Peyer's patch (tissue), 4 donors: ENCODE results near the gene DAZAP1. TPM values are rescaled to one million over a fixed set of nuclear protein-coding genes. Genes with fewer than 3 reads are reported as not detected.
"Not testable (repeated sequence)": the region's sequence is repeated elsewhere in the genome, so short reads cannot be mapped to it uniquely, and the experiment has no call there.

Experiments
- DNase-seq, 3 donors: peaks; one replicate each; pipeline ENCODE4 v3.0.0-alpha.2; 2017 to 2019
- H3K27ac ChIP-seq, 4 donors: fragments of 200-600 bp; sonication (generic); one replicate each; pipeline ENCODE4 v1.5.1; 2016 to 2019
- H3K27me3 ChIP-seq, 2 donors: fragments of 200-600 bp; sonication (generic); one replicate each; pipeline ENCODE4 v1.5.1; 2019
- H3K36me3 ChIP-seq, 3 donors: fragments of 200-600 bp; sonication (generic); one replicate each; pipeline ENCODE4 v1.5.1; 2016 to 2019
- H3K4me1 ChIP-seq, 4 donors: fragments of 200-600 bp; sonication (generic); one replicate each; pipeline ENCODE4 v1.5.1; 2016 to 2019
- H3K4me3 ChIP-seq, 4 donors: fragments of 200-600 bp; sonication (generic); 1 replicate in 3 of 4; 2 replicates in 1 of 4; pipeline ENCODE4 v1.5.1; 2016 to 2019; ENCODE audit warnings: mild to moderate bottlenecking in 1 of 4
- H3K9me3 ChIP-seq, 4 donors: fragments of 200-600 bp; sonication (generic); one replicate each; pipeline ENCODE4 v1.5.1; 2016 to 2019; ENCODE audit warnings: mild to moderate bottlenecking in 1 of 4
- POLR2A ChIP-seq, 2 donors: fragments of 450-650 bp; IDR thresholded peaks; one replicate each; pipeline ENCODE4 v1.5.1; 2017; ENCODE audit warnings: antibody characterized with exemption in 2 of 2, mild to moderate bottlenecking in 2 of 2, moderate library complexity in 2 of 2
- total RNA-seq, 4 donors: library from RNA; depleted of rRNA; stranded (reverse); fragments of >200 nt; gene quantifications; one replicate each; pipeline ENCODE4 v1.1.0, GENCODE V29; 2016
- TF ChIP-seq, protein P1 (sequence below), 6 experiments: fragments of 450-650 bp in 4 of 6; fragments of 200-600 bp in 2 of 6; sonication (generic) in 1 of 6; IDR thresholded peaks; one replicate each; pipeline ENCODE4 v1.5.1; 2017 to 2019; ENCODE audit warnings: antibody characterized with exemption in 6 of 6, mild to moderate bottlenecking in 3 of 6, moderate library complexity in 1 of 6

DAZAP1 gene
- total RNA-seq, 4 donors from 2014 or later = 37.5 to 90.9 (median 58.2) TPM

DNA sequence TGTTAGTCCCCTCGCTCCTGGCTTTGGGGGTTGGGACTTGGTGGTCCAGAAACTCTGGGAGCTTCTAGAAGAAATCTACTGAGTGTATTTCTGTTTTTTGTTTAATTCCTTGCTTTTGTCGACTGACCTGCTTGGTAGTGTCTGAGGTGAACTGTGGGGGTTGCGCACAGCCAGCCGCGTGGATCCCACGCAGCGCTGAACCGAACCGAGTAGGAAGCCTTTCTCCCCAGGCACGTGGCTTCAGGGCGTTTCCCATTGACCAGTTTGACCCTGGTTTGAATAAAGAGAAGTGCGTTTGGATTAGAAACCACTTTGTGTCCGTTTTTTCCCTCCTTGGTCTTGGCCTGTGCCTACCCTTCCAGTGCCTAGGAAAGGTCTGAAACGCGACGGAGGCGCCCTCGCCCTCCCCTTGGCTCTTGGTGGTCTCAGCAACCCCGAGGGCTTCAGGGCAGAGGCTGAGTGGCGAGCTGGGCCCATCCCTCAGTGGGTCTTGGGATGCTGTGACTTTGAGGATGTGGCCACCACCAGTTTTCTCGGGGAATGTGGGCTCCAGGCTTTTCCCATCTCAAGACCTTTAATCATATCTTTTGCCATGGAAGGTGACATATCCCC lies 28.1 kb downstream of the DAZAP1 start:
- no peaks in the 10 kb centered on the region for H3K27me3 ChIP-seq
- TF ChIP-seq, protein P1, sequence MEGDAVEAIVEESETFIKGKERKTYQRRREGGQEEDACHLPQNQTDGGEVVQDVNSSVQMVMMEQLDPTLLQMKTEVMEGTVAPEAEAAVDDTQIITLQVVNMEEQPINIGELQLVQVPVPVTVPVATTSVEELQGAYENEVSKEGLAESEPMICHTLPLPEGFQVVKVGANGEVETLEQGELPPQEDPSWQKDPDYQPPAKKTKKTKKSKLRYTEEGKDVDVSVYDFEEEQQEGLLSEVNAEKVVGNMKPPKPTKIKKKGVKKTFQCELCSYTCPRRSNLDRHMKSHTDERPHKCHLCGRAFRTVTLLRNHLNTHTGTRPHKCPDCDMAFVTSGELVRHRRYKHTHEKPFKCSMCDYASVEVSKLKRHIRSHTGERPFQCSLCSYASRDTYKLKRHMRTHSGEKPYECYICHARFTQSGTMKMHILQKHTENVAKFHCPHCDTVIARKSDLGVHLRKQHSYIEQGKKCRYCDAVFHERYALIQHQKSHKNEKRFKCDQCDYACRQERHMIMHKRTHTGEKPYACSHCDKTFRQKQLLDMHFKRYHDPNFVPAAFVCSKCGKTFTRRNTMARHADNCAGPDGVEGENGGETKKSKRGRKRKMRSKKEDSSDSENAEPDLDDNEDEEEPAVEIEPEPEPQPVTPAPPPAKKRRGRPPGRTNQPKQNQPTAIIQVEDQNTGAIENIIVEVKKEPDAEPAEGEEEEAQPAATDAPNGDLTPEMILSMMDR (IDR thresholded peaks at IDR 0.05) = no peak
- no peak for TF ChIP-seq POLR2A (IDR thresholded peaks at IDR 0.05)
- peaks cover 0 to 15% (median 9%) of the 10 kb centered on the region in 4 donors for H3K4me1 ChIP-seq
- peaks cover 0 to 63% (median 0%) of the 10 kb centered on the region in 3 donors for H3K36me3 ChIP-seq
- H3K9me3 ChIP-seq = no peaks in the 10 kb centered on the region
- no peak overlapping the region for H3K4me3 ChIP-seq
- H3K27ac ChIP-seq = no peak overlapping the region
- no peak for DNase-seq

DNA sequence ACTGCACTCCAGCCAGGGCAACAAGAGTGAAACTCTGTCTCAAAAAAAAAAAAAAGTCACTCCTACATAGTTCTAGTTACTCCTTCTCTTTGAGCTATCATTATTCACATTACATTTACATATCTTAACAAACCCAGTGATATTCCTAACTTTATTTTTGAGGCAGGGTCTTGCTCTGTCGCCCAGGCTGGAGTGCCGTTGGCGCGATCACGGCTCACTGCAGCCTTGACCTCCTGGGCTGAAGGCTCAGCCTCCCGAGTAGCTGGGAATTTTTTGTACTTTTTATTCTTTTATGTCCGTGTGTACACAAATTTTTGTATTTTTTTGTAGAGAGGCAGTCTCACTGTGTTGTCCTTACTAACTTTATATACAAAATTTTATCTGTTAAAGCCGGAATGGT lies 30.2 kb downstream of the DAZAP1 start:
- H3K4me3 ChIP-seq = peak overlapping the region in 3 of 4 donors; percentile 70 to 84 (median 70)

DNA sequence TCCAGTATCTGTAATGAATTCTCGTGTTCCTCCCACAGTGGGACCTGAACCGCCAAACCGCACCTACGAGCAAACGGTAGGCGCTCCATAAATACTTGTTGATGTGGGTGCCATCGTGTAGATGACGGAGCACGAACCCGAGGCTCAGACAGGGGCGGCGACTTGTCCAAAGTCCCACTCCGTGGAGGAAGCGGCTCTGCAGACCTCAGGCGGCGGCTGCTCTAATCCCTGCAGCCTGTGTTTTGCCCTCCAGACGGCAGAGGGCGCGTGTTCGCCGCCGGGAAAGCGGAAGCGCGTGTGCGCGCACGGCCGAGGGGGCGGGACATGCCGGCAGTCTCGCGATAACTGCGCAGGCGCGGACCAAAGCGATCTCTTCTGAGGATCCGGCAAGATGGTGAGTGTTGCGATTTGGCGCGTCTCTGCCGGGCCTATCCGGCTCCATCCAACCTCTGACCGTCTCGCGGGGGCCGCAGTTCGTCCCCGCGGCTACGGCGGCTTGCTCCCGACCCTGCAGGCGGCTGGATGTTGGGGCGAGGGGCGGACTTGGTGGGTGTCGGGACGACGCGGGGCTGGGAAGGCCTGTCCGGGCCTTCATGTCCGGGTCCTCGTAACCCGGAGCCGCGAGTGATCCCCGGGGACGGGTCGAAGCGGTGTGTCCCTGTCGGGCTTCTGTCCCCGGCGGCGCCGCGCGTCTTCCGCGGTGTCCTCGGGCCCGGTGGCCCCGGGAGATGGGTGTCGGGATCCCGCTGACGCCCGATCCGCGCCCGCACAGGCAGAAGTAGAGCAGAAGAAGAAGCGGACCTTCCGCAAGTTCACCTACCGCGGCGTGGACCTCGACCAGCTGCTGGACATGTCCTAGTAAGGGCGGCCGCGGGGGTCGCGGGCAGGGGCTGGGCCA lies 30.9 kb downstream of the DAZAP1 start, which contains the start of gene RPS15:
Gene RPS15 (plus strand): TSS at position 362 of the 898 bp plus-strand sequence. CDS start 30 bp downstream, at position 392.
- H3K4me1 ChIP-seq = peaks cover 0 to 15% (median 9%) of the 10 kb centered on the region in 4 donors
- TF ChIP-seq, protein P1 (IDR thresholded peaks at IDR 0.05) = peak; percentile 93 to 99 (median 98)
- TF ChIP-seq POLR2A (IDR thresholded peaks at IDR 0.05) = peak; percentile 86 to 89
- H3K36me3 ChIP-seq = peaks cover 0 to 56% (median 0%) of the 10 kb centered on the region in 3 donors
- H3K9me3 ChIP-seq = no peaks in the 10 kb centered on the region
- peak within 1 kb of the TSS; percentile 70 to 92 (median 77) for H3K4me3 ChIP-seq
- no peaks in the 10 kb centered on the region for H3K27me3 ChIP-seq
- DNase-seq = peak; percentile 89 to 99 (median 97)
- H3K27ac ChIP-seq = peak within 1 kb of the TSS; percentile 79 to 89 (median 88)

More for the DNA sequence above, 30.2 kb downstream of the DAZAP1 start:
- no peak for DNase-seq
- H3K9me3 ChIP-seq = no peaks in the 10 kb centered on the region
- H3K4me1 ChIP-seq = peaks cover 0 to 15% (median 9%) of the 10 kb centered on the region in 4 donors
- H3K36me3 ChIP-seq = peaks cover 0 to 60% (median 0%) of the 10 kb centered on the region in 3 donors
- H3K27me3 ChIP-seq = no peaks in the 10 kb centered on the region
- TF ChIP-seq POLR2A (IDR thresholded peaks at IDR 0.05) = no peak
- TF ChIP-seq, protein P1 (IDR thresholded peaks at IDR 0.05) = no peak
- H3K27ac ChIP-seq = peak overlapping the region in 3 of 4 donors; percentile 56 to 88 (median 87)

DNA sequence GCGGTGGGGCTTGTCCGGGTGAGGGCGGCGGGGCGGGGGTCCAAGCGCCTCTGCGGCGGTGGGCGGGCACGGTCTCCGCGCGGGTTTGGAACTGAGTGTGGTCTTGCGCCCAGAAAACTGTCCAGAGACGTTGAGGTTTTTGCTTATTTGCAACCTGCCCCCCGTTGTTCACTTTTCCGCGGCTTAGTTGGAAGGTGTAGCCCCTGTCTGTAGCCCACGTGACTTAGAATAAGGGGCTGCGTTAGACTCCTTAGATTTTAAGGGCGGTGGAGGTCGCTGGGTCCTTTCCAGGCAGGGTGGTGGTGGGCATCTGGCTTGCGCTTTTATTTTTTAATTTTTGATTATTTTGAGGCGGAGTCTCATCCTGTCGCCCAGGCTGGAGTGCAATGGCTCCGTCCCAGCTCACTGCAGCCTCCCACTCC lies 31.6 kb downstream of the DAZAP1 start:
- H3K4me3 ChIP-seq = peak overlapping the region; percentile 70 to 92 (median 77)
- peak overlapping the region; percentile 79 to 89 (median 88) for H3K27ac ChIP-seq
- no peak for TF ChIP-seq POLR2A (IDR thresholded peaks at IDR 0.05)
- TF ChIP-seq, protein P1 (IDR thresholded peaks at IDR 0.05) = no peak
- peaks cover 0 to 49% (median 0%) of the 10 kb centered on the region in 3 donors for H3K36me3 ChIP-seq
- no peaks in the 10 kb centered on the region for H3K27me3 ChIP-seq
- DNase-seq = no peak
- no peaks in the 10 kb centered on the region for H3K9me3 ChIP-seq
- peaks cover 0 to 15% (median 9%) of the 10 kb centered on the region in 4 donors for H3K4me1 ChIP-seq

DNA sequence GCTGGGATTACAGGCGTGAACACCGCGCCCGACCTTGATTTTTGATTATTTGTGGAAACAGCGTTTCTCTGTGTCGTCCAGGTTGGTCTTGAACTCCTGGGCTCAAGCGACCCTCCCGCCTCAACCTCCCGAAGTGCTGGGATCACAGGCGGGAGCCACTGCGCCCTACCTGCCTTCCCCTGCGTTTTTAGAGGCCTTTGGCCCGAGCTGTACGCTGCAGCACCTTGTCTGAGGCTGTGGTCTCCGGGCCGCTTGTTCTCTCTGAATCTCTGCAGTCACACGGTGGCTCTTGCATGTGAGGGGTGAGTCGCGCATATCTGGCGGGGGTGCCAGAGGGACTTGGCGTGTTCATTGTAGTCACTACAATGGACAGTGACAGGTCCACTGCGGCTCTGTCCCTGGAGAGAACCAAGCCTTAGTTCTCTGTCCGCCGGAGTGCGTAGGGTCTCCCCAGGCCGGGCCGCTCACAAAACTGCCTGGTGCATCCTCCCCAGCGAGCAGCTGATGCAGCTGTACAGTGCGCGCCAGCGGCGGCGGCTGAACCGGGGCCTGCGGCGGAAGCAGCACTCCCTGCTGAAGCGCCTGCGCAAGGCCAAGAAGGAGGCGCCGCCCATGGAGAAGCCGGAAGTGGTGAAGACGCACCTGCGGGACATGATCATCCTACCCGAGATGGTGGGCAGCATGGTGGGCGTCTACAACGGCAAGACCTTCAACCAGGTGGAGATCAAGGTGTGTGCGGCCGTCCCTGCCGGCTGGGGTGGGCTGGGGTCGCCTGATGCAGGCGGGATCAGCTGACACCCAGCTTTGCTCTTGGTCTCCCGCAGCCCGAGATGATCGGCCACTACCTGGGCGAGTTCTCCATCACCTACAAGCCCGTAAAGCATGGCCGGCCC lies 32.4 kb downstream of the DAZAP1 start:
- not testable (repeated sequence) for H3K9me3 ChIP-seq, H3K27me3 ChIP-seq, DNase-seq
- peak overlapping the region in 2 of 4 donors; percentile 79 to 89 for H3K27ac ChIP-seq
- peak overlapping the region; percentile 70 to 92 (median 77) for H3K4me3 ChIP-seq
- H3K36me3 ChIP-seq = peaks cover 0 to 41% (median 0%) of the 10 kb centered on the region in 3 donors
- peaks cover 0 to 17% (median 11%) of the 10 kb centered on the region in 4 donors for H3K4me1 ChIP-seq
